ENCODE data around the gene C1QA. TPM values are rescaled to one million over a fixed set of nuclear protein-coding genes. Genes with fewer than 3 reads are reported as not detected.
A peak's percentile ranks its signal among the peaks of the same experiment; 100 is the strongest.

Gene C1QA
- total RNA-seq, 1 donor from 2014 or later: 935 TPM

GRCh38 chr1:22598736-22599135 is 37.7 kb upstream of the C1QA start:
- intact Hi-C loops (cut with DNase I): no loop called here
- Histone ChIP-seq H3K4me1 (no peaks in the 10 kb centered on the region), H3K4me3 (no peak overlapping the region), H3K27me3 (ENCODE audit: low read depth) (peaks cover 33% of the 10 kb centered on the region), H3K9me3 (no peaks in the 10 kb centered on the region), H3K36me3 (no peaks in the 10 kb centered on the region), H3K27ac (no peak overlapping the region)
- DNase-seq (peak; percentile 36), ATAC-seq (no peak)
- no peak for TF ChIP-seq CTCF (IDR thresholded peaks at IDR 0.05)

- Histone ChIP-seq H3K4me1 (no peaks in the 10 kb centered on the region), H3K36me3 (no peaks in the 10 kb centered on the region), H3K9me3 (no peaks in the 10 kb centered on the region), H3K27ac (no peak overlapping the region), H3K4me3 (no peak overlapping the region), H3K27me3 (ENCODE audit: low read depth) (peaks cover 39% of the 10 kb centered on the region)
- DNase-seq (no peak), ATAC-seq (no peak)
- TF ChIP-seq CTCF (IDR thresholded peaks at IDR 0.05): no peak
- intact Hi-C loops (cut with DNase I): no loop called here
Measured at GRCh38 chr1:22600071-22600816, 36.2 kb upstream of the C1QA start.

- intact Hi-C loops (cut with DNase I): no loop called here
- H3K27ac ChIP-seq: no peak overlapping the region
- DNase-seq: no peak
- TF ChIP-seq CTCF (IDR thresholded peaks at IDR 0.05): no peak
- H3K4me1 ChIP-seq: no peaks in the 10 kb centered on the region
- no peaks in the 10 kb centered on the region for H3K9me3 ChIP-seq
- no peaks in the 10 kb centered on the region for H3K36me3 ChIP-seq
- H3K27me3 ChIP-seq (ENCODE audit: low read depth): peaks cover 38% of the 10 kb centered on the region
- ATAC-seq: peak; percentile 9 to 27
- no peak overlapping the region for H3K4me3 ChIP-seq
Measured at GRCh38 chr1:22600817-22601605, 35.4 kb upstream of the C1QA start.

DNA sequence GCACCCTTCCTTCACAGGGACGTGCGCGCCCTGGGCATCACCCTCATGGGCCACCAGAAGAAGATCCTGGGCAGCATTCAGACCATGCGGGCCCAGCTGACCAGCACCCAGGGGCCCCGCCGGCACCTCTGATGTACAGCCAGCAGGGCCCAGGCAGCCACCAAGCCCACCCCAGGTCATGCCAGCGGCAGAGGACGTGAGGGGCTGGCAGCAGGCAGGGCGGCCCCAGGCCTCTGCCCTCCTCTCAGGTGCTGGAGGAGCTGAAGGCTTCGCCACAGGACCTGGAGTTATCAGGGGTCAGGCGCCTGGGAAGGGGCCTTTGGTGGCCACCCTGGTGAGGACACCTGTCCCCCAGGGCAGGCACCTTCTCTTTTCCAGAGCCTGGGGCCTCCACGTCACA is 34.8 kb upstream of the C1QA start:
- DNase-seq (no peak), ATAC-seq (no peak)
- Histone ChIP-seq H3K27ac (no peak overlapping the region), H3K27me3 (ENCODE audit: low read depth) (peaks cover 38% of the 10 kb centered on the region), H3K4me1 (no peaks in the 10 kb centered on the region), H3K36me3 (no peaks in the 10 kb centered on the region), H3K9me3 (no peaks in the 10 kb centered on the region), H3K4me3 (no peak overlapping the region)
- intact Hi-C loops (cut with DNase I): no loop called here
- no peak for TF ChIP-seq CTCF (IDR thresholded peaks at IDR 0.05)

DNA sequence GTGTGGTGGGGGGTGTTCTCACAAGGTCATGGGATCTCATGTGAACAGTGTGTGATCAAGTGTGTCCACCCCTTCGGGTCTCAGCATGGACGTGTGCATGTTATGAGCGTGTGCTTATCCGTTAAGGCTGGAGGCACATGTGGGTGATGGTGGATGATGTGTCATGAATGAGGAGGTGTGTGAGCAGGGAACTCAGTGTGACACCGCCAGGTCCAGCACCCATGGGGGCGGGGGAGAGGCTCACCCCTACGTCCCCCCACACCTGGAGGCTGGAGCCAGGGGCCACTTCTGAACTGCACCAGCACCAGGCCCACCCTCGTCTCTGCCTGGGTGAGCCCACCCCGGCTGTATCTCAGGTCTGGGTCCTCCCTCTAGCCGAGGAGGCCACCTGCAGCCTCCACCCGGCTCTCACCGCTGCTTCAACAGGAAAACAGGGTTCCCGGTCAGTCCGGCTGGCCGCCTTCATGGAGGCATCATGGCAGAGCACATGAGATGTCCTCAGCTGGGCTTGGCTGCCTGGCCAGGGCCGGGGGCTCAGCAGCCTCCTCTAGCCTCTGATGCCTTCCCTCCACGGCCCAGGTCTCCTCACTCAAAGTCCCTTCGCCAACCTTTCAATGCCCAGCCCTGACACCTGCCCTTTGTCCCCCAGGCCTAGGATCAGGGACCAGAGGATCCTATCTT is 34.2 kb upstream of the C1QA start:
- no peak overlapping the region for H3K27ac ChIP-seq
- no peaks in the 10 kb centered on the region for H3K36me3 ChIP-seq
- no peak overlapping the region for H3K4me3 ChIP-seq
- no peak for TF ChIP-seq CTCF (IDR thresholded peaks at IDR 0.05)
- no peaks in the 10 kb centered on the region for H3K9me3 ChIP-seq
- intact Hi-C loops (cut with DNase I): no loop called here
- peaks cover 38% of the 10 kb centered on the region for H3K27me3 ChIP-seq (ENCODE audit: low read depth)
- ATAC-seq (no peak), DNase-seq (no peak)
- H3K4me1 ChIP-seq: no peaks in the 10 kb centered on the region
